ENCODE results near the gene C7. TPM values are rescaled to one million over a fixed set of nuclear protein-coding genes. Genes with fewer than 3 reads are reported as not detected.
A peak's percentile ranks its signal among the peaks of the same experiment; 100 is the strongest.

C7 gene
- total RNA-seq, 1 experiment from 2014 or later = 4.0 TPM

DNA sequence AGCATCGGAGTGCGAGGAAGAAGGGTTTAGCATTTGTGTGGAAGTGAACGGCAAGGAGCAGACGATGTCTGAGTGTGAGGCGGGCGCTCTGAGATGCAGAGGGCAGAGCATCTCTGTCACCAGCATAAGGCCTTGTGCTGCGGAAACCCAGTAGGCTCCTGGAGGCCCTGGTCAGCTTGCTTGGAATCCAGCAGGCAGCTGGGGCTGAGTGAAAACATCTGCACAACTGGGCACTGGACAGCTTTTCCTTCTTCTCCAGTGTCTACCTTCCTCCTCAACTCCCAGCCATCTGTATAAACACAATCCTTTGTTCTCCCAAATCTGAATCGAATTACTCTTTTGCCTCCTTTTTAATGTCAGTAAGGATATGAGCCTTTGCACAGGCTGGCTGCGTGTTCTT lies 72.1 kb downstream of the C7 start:
- DNase-seq (ENCODE audit: low read depth, low spot score) = no peak
- in situ Hi-C loops (cut with HindIII; ENCODE audit: low pct_unique_long_range_greater_than_20kb, low sequenced_read_pairs) = no loop called here

- in situ Hi-C loops (cut with HindIII; ENCODE audit: low pct_unique_long_range_greater_than_20kb, low sequenced_read_pairs) = no loop called here
- no peak for DNase-seq (ENCODE audit: low read depth, low spot score)
Observed at GRCh38 chr5:40983781-40984180, 74.5 kb downstream of the C7 start.

GRCh38 chr5:40984884-40985283 lies 75.6 kb downstream of the C7 start:
- DNase-seq (ENCODE audit: low read depth, low spot score) = no peak
- in situ Hi-C loops (cut with HindIII; ENCODE audit: low pct_unique_long_range_greater_than_20kb, low sequenced_read_pairs) = no loop called here

DNA sequence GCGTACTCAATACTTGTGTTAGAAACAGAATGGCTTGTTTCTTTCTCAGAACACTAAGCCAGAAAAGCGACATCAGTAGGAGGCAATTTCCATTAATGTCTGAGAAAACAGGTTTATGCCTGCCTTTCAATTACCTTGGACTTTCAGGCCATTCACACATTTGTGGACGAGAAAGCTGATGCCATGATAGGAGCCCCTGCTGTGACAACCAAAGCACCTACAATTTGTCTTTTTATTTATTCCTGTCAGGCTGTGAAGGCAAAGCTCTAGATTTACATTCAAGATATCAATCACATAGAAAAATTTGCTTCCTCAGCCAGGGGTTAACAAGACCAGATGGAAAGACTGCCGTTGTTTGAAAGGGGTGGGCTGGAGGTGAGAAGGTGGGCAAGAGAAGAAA lies 76.2 kb downstream of the C7 start:
- in situ Hi-C loops (cut with HindIII; ENCODE audit: low pct_unique_long_range_greater_than_20kb, low sequenced_read_pairs) = no loop called here
- no peak for DNase-seq (ENCODE audit: low read depth, low spot score)

- in situ Hi-C loops (cut with HindIII; ENCODE audit: low pct_unique_long_range_greater_than_20kb, low sequenced_read_pairs) = no loop called here
- DNase-seq (ENCODE audit: low read depth, low spot score) = no peak
Observed at GRCh38 chr5:40986666-40987065, 77.4 kb downstream of the C7 start.

DNA sequence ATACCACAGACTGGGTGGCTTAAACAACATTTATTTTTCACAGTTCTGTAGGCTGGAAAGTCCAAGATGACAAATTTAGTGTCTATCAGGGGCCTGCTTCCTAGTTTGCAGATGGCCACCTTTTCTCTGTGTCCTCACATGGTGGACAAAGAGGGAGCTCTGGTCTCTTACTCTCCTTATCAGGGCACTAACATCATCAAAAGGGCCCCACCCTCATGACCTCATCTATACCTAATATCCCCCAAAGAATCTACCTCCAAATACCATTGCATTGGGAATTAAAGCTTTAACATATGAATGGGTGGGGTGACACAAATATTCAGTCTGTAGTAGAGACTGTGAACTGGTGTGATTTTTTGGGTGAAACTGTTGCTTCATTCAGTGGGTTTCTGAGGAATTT lies 78.1 kb downstream of the C7 start:
- DNase-seq (ENCODE audit: low read depth, low spot score) = no peak
- in situ Hi-C loops (cut with HindIII; ENCODE audit: low pct_unique_long_range_greater_than_20kb, low sequenced_read_pairs) = no loop called here

GRCh38 chr5:40988746-40989510 lies 79.6 kb downstream of the C7 start:
- in situ Hi-C loops (cut with HindIII; ENCODE audit: low pct_unique_long_range_greater_than_20kb, low sequenced_read_pairs) = no loop called here

DNA sequence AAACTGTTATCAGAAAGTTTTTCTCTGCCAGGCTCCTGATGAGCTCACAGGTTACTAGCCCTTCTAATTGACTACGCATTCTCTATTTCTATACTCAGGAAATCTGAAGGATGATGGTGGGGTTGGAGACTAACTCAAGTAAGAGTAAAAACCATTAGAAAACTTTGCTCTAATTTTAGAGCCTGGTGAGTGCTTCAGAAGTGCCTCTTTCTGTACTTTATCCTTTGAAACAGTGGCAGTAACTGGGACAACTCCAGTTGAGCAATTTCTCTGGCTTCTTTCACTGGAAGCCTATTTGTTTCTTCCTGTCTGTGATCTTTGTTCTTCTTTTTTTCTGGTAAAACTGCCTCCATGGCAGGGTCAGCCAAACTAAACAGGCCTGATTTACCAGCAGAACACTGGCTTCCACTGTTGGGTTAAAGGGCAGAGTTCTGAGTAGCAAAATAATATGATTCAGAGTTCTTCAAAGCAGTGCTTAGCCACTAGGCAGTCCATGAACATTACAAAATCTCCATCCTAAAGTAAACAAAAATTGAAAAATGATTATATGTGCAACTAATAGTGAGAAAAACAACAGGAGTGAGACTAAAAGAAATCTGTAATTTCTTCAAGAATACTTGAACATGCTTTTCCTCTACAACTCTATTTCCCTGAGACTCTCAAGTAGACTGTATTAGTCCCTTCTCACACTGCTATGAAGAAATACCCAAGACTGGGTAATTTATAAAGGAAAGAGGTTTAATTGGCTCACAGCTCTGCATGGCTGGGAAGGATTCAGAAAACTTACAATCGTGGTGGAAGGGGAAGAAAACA lies 82.1 kb downstream of the C7 start:
- peak; percentile 36 for DNase-seq (ENCODE audit: low read depth, low spot score)
- in situ Hi-C loops (cut with HindIII; ENCODE audit: low pct_unique_long_range_greater_than_20kb, low sequenced_read_pairs) = no loop called here

More at GRCh38 chr5:40988746-40989510, 79.6 kb downstream of the C7 start:
- DNase-seq (ENCODE audit: low read depth, low spot score) = no peak

GRCh38 chr5:40991981-40992559 lies 82.8 kb downstream of the C7 start:
- DNase-seq (ENCODE audit: low read depth, low spot score) = no peak
- in situ Hi-C loops (cut with HindIII; ENCODE audit: low pct_unique_long_range_greater_than_20kb, low sequenced_read_pairs) = no loop called here

- no peak for DNase-seq (ENCODE audit: low read depth, low spot score)
- in situ Hi-C loops (cut with HindIII; ENCODE audit: low pct_unique_long_range_greater_than_20kb, low sequenced_read_pairs) = no loop called here
Observed at GRCh38 chr5:40995801-40996586, 86.7 kb downstream of the C7 start.

- in situ Hi-C loops (cut with HindIII; ENCODE audit: low pct_unique_long_range_greater_than_20kb, low sequenced_read_pairs) = no loop called here
- no peak for DNase-seq (ENCODE audit: low read depth, low spot score)
Observed at GRCh38 chr5:40999142-40999541, 89.8 kb downstream of the C7 start.

- no peak for DNase-seq (ENCODE audit: low read depth, low spot score)
- in situ Hi-C loops (cut with HindIII; ENCODE audit: low pct_unique_long_range_greater_than_20kb, low sequenced_read_pairs) = no loop called here
Observed at GRCh38 chr5:40999966-41000365, 90.7 kb downstream of the C7 start.

DNA sequence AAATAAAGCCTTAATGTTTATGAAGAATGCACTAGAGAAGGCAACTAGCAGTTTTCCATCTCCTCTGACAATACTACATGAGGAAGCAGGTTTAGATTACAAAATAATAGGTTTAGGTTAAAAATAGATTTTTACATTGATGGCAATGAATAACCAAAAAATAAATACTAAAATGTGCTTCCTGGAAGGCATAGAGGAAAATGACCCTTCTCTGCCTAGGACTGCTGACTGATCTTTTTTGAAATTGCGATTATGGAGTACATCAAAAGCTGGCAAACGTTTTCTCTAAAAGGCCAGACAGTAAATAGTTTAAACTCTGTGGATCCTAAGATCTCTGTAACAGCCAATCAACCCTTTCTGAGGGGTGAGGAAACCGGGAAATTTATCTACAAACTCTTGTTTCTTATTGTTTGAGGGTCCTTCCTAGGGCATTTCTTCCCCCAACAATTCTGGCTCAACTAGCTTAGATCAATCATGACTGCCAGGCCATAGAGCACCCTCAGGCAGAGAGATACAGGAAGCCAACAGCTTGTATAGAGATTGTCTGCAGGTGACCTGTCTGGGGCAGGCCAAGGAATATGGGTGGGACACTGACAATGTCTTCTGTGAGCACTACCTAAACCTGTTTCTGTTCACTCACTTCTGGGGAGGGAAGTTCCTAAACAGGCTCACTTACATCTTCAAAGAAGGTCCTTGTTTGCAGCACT lies 94.5 kb downstream of the C7 start:
- in situ Hi-C loops (cut with HindIII; ENCODE audit: low pct_unique_long_range_greater_than_20kb, low sequenced_read_pairs) = no loop called here
- DNase-seq (ENCODE audit: low read depth, low spot score) = no peak

DNA sequence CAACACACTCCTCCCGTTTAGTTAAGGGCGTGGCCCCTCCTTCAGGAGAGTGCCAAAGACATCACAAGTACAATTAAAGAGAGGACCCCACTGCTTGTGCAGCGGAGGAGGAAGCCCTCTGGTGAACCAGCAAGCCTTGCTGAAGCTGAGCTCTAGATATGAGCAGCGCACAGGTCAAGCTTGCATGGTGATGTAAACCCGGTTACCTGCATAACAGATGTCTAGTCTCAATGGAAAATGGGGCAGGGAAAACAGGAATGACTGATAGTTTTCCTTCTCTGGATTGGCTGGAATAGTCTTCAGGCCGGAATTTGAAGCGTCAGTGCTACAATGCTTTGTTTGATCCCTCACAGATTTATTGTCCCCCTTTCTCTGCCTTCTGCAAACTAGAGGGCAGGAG lies 95.6 kb downstream of the C7 start:
- in situ Hi-C loops (cut with HindIII; ENCODE audit: low pct_unique_long_range_greater_than_20kb, low sequenced_read_pairs) = no loop called here
- no peak for DNase-seq (ENCODE audit: low read depth, low spot score)

- in situ Hi-C loops (cut with HindIII; ENCODE audit: low pct_unique_long_range_greater_than_20kb, low sequenced_read_pairs) = no loop called here
- peak; percentile 29 for DNase-seq (ENCODE audit: low read depth, low spot score)
Observed at GRCh38 chr5:41009232-41009631, 99.9 kb downstream of the C7 start.

- no peak for DNase-seq (ENCODE audit: low read depth, low spot score)
- in situ Hi-C loops (cut with HindIII; ENCODE audit: low pct_unique_long_range_greater_than_20kb, low sequenced_read_pairs) = no loop called here
Observed at GRCh38 chr5:41010572-41010971, 101.3 kb downstream of the C7 start.

- DNase-seq (ENCODE audit: low read depth, low spot score) = no peak
- in situ Hi-C loops (cut with HindIII; ENCODE audit: low pct_unique_long_range_greater_than_20kb, low sequenced_read_pairs) = no loop called here
Observed at GRCh38 chr5:41012318-41012717, 103.0 kb downstream of the C7 start.
